NCI-H345 treated with DMSO at 0.1 percent for 48 hours (cell line): ENCODE results near the gene CCDC8.
"Not testable (repeated sequence)": the region's sequence is repeated elsewhere in the genome, so short reads cannot be mapped to it uniquely, and the experiment has no call there.

Experiments used
- DNase-seq: peaks from one replicate; lab custom pipeline; 2025; ENCODE audit not compliant: unreplicated experiment; lab: John Stamatoyannopoulos, UW

The CCDC8 gene

GRCh38 chr19:46404753-46405468 is 8.5 kb downstream of the CCDC8 start:
- no peak for DNase-seq

DNA sequence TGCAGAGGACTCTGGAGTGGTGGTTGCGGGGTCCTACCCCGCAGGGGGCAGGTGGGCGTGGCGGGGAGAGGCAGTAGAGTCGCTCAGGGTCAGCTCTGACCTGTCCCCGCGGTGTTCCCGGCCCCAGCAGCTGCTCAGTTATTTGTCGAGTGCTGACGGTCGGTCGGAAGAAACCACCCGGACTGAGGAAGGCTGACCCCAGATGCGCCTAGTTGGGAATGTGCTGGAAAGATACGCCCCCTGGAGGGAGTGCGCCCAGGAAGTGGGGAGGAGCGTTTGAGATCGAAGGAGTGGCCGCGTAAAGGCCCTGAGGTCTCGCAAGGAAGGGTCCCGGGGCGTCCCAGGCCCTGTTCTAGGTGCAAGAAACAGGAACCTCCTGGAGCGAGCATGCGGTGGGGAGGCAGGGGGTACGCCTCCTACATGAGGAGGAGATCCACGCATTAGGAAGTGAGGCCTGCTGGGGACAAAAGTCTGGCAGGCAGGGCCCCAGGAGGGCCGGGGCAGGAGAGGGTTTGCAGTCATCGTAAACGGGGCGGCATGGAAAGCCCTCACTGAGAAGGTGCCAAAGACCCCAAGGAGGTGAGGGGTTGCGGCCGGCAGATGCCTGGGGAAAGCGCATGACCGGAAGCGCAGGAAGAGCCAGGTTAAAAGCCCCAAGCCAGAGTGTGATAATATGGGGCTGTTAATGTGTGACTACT is 9.2 kb downstream of the CCDC8 start:
- DNase-seq = no peak

- no peak for DNase-seq
Observed at GRCh38 chr19:46402725-46403124, 10.6 kb downstream of the CCDC8 start.

GRCh38 chr19:46397801-46398479 is 15.4 kb downstream of the CCDC8 start:
- not testable (repeated sequence) for DNase-seq

- DNase-seq = no peak
Observed at GRCh38 chr19:46394402-46394797, 19.0 kb downstream of the CCDC8 start.

GRCh38 chr19:46393456-46394401 is 19.6 kb downstream of the CCDC8 start:
- no peak for DNase-seq

DNA sequence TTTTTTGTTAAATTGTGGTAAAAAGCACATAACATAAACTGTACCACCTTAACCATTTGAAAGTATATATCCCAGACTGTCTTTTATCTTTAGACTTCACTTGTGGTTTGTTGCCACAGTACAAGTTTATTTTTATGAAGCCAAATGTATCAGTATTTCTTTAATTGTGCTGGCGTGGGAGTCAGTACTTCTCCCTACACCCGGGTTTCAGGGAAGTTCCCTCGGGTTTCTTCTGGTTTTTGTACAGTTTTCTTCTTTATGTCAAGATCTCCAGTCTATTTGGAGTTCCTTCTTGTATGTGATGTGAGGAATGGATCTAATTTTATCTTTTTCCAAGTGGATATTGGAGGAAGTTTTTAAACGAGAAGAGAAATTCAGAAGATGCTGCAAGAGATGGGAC is 20.5 kb downstream of the CCDC8 start:
- DNase-seq = no peak

DNA sequence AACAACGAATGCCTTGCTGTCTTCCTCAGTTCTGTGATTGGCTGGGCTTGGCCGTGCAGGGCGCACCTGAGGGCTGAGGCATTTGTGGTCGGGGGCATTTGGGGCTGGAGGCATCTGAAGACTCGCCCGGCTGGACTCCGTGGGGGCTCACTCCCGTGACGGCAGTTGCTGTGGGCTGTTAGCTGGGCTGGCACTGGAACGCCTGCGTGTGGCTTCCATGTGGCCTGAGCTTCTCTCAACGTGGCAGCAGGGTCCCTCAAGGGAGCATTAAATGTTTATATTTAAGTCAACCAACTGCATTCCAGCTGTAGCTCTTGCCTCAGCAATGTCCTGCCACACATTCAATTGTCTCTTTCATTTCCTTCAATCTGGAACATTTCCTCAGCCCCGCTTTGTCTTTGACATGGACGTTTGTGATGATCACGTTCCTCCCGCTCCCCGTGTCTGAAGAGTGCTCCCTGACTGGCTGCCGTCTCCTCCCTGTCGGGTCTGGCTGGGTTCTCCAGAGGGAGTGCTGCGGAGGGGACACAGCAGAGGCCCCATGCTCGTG is 21.0 kb downstream of the CCDC8 start:
- DNase-seq = no peak

DNA sequence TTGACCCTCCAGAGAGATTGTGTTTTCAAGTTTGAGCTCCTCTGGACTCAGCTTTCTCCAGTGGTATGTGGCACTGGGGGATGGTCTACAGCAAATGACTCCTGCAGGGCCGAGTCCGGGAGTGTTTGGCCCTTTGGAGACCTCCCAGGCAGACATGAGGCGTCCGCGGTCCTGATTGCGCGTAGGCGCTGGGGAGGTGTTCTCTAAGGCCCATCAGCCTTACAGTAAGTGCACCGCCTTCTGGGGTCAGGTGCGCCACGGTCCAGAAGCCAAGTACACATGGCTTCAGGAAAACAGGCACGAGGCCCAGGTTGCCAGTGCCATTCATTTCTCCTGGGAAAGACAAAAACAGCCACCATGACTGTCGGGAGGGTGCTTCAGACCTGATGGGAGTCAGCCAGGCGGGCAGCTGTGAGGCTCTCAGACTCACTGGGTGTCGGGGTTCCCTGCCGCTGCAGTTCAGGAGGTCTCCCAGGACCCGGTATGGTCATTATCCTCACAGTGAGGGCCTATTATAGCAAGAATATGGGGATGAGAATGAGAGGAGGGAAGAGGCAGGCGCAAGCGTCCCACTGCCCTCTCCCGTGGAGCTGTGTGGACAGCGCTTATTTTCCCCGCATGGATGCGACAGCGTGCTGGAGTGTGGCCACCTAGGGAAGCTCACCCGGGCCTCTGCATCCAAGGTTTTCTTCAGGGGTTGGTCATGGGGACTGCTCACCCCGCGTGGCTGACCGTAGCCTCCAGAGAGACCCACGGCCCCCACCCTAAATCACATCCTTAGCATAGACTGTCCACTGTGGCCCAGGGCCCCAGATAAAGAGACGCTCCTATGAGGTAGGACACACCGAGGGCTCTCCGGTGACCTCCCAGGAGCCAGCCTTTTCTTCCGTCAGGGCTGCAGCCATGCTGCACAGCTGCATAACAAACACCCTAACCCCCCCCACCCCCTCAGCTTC is 21.8 kb downstream of the CCDC8 start:
- no peak for DNase-seq

GRCh38 chr19:46390866-46391265 is 22.5 kb downstream of the CCDC8 start:
- no peak for DNase-seq

GRCh38 chr19:46390121-46390858 is 23.1 kb downstream of the CCDC8 start:
- no peak for DNase-seq

- no peak for DNase-seq
Observed at GRCh38 chr19:46388311-46389095, 24.9 kb downstream of the CCDC8 start.

- no peak for DNase-seq
Observed at GRCh38 chr19:46387713-46388130, 25.6 kb downstream of the CCDC8 start.

- DNase-seq = no peak
Observed at GRCh38 chr19:46386996-46387712, 26.2 kb downstream of the CCDC8 start.

DNA sequence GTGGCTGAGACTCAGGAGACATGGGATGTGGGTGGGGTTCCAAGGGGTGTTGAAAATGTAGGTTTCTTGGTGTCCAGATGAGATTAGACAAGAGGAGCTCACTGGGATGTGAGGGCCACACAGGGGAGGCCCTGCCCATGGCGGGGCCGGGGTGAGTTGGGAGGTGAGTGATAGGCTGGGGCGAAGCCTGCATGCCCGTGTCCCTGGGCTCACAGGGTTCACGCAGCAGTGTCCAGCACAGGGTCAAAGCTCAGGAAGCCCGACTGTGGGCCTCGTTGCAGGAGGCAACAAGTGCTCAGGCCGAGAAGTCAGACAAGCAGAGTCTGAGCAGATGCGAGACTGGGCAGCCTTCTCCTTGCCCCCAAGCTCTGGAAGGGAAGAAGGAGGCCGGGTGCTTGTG is 27.2 kb downstream of the CCDC8 start:
- DNase-seq = no peak

DNA sequence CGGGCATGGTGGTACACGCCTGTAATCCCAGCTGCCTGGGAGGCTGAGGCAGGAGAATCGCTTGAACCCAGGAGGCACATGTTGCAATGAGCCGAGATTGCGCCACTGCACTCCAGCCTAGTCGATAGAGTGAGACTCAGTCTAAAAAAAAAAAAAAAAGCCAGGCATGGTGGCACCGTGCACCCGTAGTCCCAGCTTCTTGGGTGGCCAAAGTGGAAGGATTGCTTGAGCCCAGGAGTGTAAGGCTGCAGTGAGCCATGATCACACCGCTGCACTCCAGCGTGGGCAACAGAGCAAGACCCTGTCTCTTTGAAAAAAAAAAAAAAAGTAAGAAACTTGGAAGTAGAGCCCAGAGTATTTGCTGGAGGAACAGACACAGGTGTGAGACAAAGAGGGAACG is 27.7 kb downstream of the CCDC8 start:
- DNase-seq = no peak

- DNase-seq = no peak
Observed at GRCh38 chr19:46384396-46384795, 29.0 kb downstream of the CCDC8 start.
